HCT116 (cell line): ENCODE results near the gene PTPRF. TPM values are rescaled to one million over a fixed set of nuclear protein-coding genes. Genes with fewer than 3 reads are reported as not detected.

Source experiments
- ATAC-seq: fragments of 200-7000 bp; cut with Tn5 transposase; 2 replicates; pipeline ENCODE4 v1.9.1; 2020; ENCODE audit warnings: mild to moderate bottlenecking, moderate library complexity
- BruUV-seq: library from RNA; stranded (reverse); fragments of 400-500 nt; replicated peaks from 2 replicates; lab custom pipeline; 2021; lab: Mats Ljungman, UMichigan
- CTCF ChIA-PET: fragments of 300-600 bp; sonication (Branson Sonifier 250); formaldehyde crosslinking; loops from one replicate; lab custom pipeline; 2021; ENCODE audit warnings: antibody characterized with exemption; lab: Charles Lee
- POLR2A ChIA-PET: fragments of 300-600, 350-600 bp; sonication (Branson Sonifier 250); formaldehyde crosslinking; loops from one replicate; lab custom pipeline; 2021; ENCODE audit warnings: antibody characterized with exemption; lab: Charles Lee
- RAD21 ChIA-PET, 2 experiments: fragments of 300-600 bp; sonication (Branson Sonifier 250); formaldehyde crosslinking; loops; one replicate each; lab custom pipeline; 2023; ENCODE audit warnings: low total read pairs in 2 of 2; ENCODE audit not compliant: uncharacterized antibody in 2 of 2, unreplicated experiment in 2 of 2, low non-redundant PET in 1 of 2; lab: Charles Lee
- DNase-seq: peaks from one replicate; pipeline ENCODE4 v3.0.0-alpha.2; 2010; ENCODE audit warnings: low read depth, low spot score
- H2AFZ ChIP-seq: fragments of 200-600 bp; shearing (Covaris generic), sonication (generic); 2 replicates; pipeline ENCODE4 v1.6.1; 2017; ENCODE audit warnings: low read depth, mixed run types, mixed read lengths, antibody characterized with exemption, low read length; ENCODE audit not compliant: poor library complexity, severe bottlenecking
- H3K27ac ChIP-seq: 2 replicates; pipeline ENCODE4 v1.5.1; 2012; ENCODE audit warnings: low read depth, low read length
- H3K27me3 ChIP-seq: fragments of 200-600 bp; sonication (generic); 2 replicates; pipeline ENCODE4 v1.6.1; 2016; ENCODE audit warnings: mixed run types, low read length, mixed read lengths; ENCODE audit not compliant: insufficient read depth
- H3K36me3 ChIP-seq, 2 experiments: fragments of 200-500 bp in 1 of 2; fragments of 200-600 bp in 1 of 2; sonication (Bioruptor generic) in 1 of 2; sonication (generic) in 1 of 2; 2 replicates each; pipeline versions ENCODE4 v1.5.1 to v1.6.1; 2014 to 2016; ENCODE audit warnings: low read length in 2 of 2, inconsistent platforms in 1 of 2, mixed read lengths in 1 of 2, mixed run types in 1 of 2; ENCODE audit not compliant: insufficient read depth in 2 of 2, control insufficient read depth in 1 of 2
- H3K4me1 ChIP-seq, 2 experiments: fragments of 200-600 bp in 1 of 2; sonication (generic) in 1 of 2; 2 replicates each; pipeline versions ENCODE4 v1.5.1 to v1.6.1; 2012 to 2017; ENCODE audit warnings: low read length in 2 of 2, inconsistent platforms in 1 of 2, mild to moderate bottlenecking in 1 of 2, mixed read lengths in 1 of 2, mixed run types in 1 of 2, moderate library complexity in 1 of 2; ENCODE audit not compliant: insufficient read depth in 2 of 2, control insufficient read depth in 1 of 2
- H3K4me2 ChIP-seq: fragments of 200-600 bp; sonication (generic); 2 replicates; pipeline ENCODE4 v1.6.1; 2017; ENCODE audit warnings: mixed run types, low read length, mixed read lengths
- H3K4me3 ChIP-seq, 2 experiments: fragments of 200-600 bp in 1 of 2; sonication (generic) in 1 of 2; replicated peaks in 1 of 2; 2 replicates each; pipeline ENCODE4 v1.5.1; 2011 to 2016; ENCODE audit warnings: low read length in 2 of 2, control low read depth in 1 of 2, low read depth in 1 of 2, mild to moderate bottlenecking in 1 of 2, mixed read lengths in 1 of 2, mixed run types in 1 of 2
- H3K79me2 ChIP-seq: fragments of 200-600 bp; sonication (generic); 2 replicates; pipeline ENCODE4 v1.6.1; 2017; ENCODE audit warnings: mild to moderate bottlenecking, mixed run types, low read length, moderate library complexity, mixed read lengths; ENCODE audit not compliant: insufficient read depth
- H3K9ac ChIP-seq: fragments of 200-600 bp; sonication (generic); 2 replicates; pipeline ENCODE4 v1.6.1; 2016; ENCODE audit warnings: low read length, mixed read lengths
- H3K9me2 ChIP-seq: fragments of 200-600 bp; sonication (generic), shearing (Covaris generic); 2 replicates; pipeline ENCODE4 v1.6.1; 2017; ENCODE audit warnings: mixed run types, mild to moderate bottlenecking, moderate library complexity; ENCODE audit not compliant: insufficient read depth
- H3K9me3 ChIP-seq, 2 experiments: fragments of 200-500 bp in 1 of 2; fragments of 200-600 bp in 1 of 2; sonication (Bioruptor generic) in 1 of 2; sonication (generic) in 1 of 2; 2 replicates each; pipeline ENCODE4 v1.6.1; 2014 to 2017; ENCODE audit warnings: low read length in 2 of 2, mixed read lengths in 2 of 2, inconsistent platforms in 1 of 2, low read depth in 1 of 2, mild to moderate bottlenecking in 1 of 2, mixed run types in 1 of 2, moderate library complexity in 1 of 2; ENCODE audit not compliant: control insufficient read depth in 1 of 2, insufficient read depth in 1 of 2
- H4K20me1 ChIP-seq: fragments of 200-600 bp; sonication (generic), shearing (Covaris generic); 2 replicates; pipeline ENCODE4 v1.6.1; 2017; ENCODE audit warnings: mixed run types, mild to moderate bottlenecking, moderate library complexity; ENCODE audit not compliant: insufficient read depth
- ATF3 ChIP-seq: IDR thresholded peaks from 2 replicates; pipeline ENCODE4 v1.6.1; 2012
- CTCF ChIP-seq, 3 experiments: fragments of 200-600 bp in 1 of 3; sonication (generic) in 1 of 3; IDR thresholded peaks in 2 of 3; conservative IDR thresholded peaks in 1 of 3; 2 replicates each; pipeline ENCODE4 v1.5.1; 2012 to 2017; ENCODE audit warnings: low read depth in 2 of 3, low read length in 2 of 3, antibody characterized with exemption in 1 of 3, borderline replicate concordance in 1 of 3, control low read depth in 1 of 3, mild to moderate bottlenecking in 1 of 3, mixed read lengths in 1 of 3, mixed run types in 1 of 3, moderate library complexity in 1 of 3; ENCODE audit not compliant: insufficient read depth in 1 of 3
- EGR1 ChIP-seq: IDR thresholded peaks from 2 replicates; pipeline ENCODE4 v1.6.1; 2012; ENCODE audit warnings: low read depth
- ELF1 ChIP-seq: IDR thresholded peaks from 2 replicates; pipeline ENCODE4 v1.6.1; 2012; ENCODE audit warnings: low read depth, borderline replicate concordance
- SRF ChIP-seq: IDR thresholded peaks from 2 replicates; pipeline ENCODE4 v1.6.1; 2012; ENCODE audit warnings: low read depth
- TCF7L2 ChIP-seq: IDR thresholded peaks from 2 replicates; pipeline ENCODE4 v1.7.0; 2011; ENCODE audit warnings: borderline replicate concordance, inconsistent platforms; ENCODE audit not compliant: insufficient read depth, insufficient read length; ENCODE audit errors: extremely low read depth
- ZFX ChIP-seq: fragments of 450-650 bp; IDR thresholded peaks from 2 replicates; pipeline ENCODE4 v1.6.1; 2017
- ZNF274 ChIP-seq: fragments of 200-500 bp; sonication (Bioruptor generic); IDR thresholded peaks from 2 replicates; pipeline ENCODE4 v1.6.1; 2014; ENCODE audit warnings: mild to moderate bottlenecking, low read depth, low read length, inconsistent platforms
- intact Hi-C: fragments of 100-400 bp; cut with micrococcal nuclease; formaldehyde crosslinking; loops from 2 replicates; pipeline ENCODE4 v1.10.0; 2022
- total RNA-seq: library from RNA; stranded (reverse); gene quantifications from one replicate; pipeline ENCODE4 v1.2.1, GENCODE V29; 2021; ENCODE audit not compliant: unreplicated experiment

PTPRF gene
- total RNA-seq, 1 experiment from 2014 or later: 224 TPM

- TF ChIP-seq EGR1: no peak
- no peak for TF ChIP-seq ELF1
- TF ChIP-seq CTCF (IDR thresholded peaks at IDR 0.05 in 2 of 3, conservative IDR thresholded peaks at IDR 0.05 in 1 of 3; ENCODE audit: borderline replicate concordance in 1 of 3, insufficient read depth in 1 of 3, low read depth in 2 of 3, low read length in 2 of 3): no peak
- no peak for TF ChIP-seq TCF7L2
- no peak for TF ChIP-seq SRF
- TF ChIP-seq ZFX: no peak
- TF ChIP-seq, all 23 proteins: peak for 0
Observed at GRCh38 chr1:43600033-43601020, 69.6 kb downstream of the PTPRF start (continued).

- H3K36me3 ChIP-seq: peaks cover 32 to 37% of the 10 kb centered on the region in 2 experiments; a peak in 3 of 4 replicates
- BruUV-seq: no TSS peak
- CTCF ChIA-PET: no interaction called here
- H3K4me3 ChIP-seq: no peak overlapping the region
- no peaks in the 10 kb centered on the region for H3K79me2 ChIP-seq
- no peaks in the 10 kb centered on the region for H4K20me1 ChIP-seq
- RAD21 ChIA-PET: no interaction called here
- POLR2A ChIA-PET: no interaction called here
- H3K9me2 ChIP-seq: no peaks in the 10 kb centered on the region
- TF ChIP-seq ATF3 (no peak), ZNF274 (no peak)
- ATAC-seq (no peak), DNase-seq (no peak)
- intact Hi-C loops: no loop called here
- no peaks in the 10 kb centered on the region for H3K9me3 ChIP-seq
- H3K27ac ChIP-seq: no peak overlapping the region
- H2AFZ ChIP-seq: no peak overlapping the region
- no peak overlapping the region for H3K9ac ChIP-seq
- no peaks in the 10 kb centered on the region for H3K4me1 ChIP-seq
- H3K4me2 ChIP-seq: no peak overlapping the region
- H3K27me3 ChIP-seq: no peaks in the 10 kb centered on the region
Observed at GRCh38 chr1:43602990-43603389, 72.3 kb downstream of the PTPRF start.
